Endothelial cell of umbilical vein (primary cell): ENCODE data around the gene RAMACL.

Source experiments
- JUN ChIP-seq: IDR thresholded peaks from 2 replicates; pipeline ENCODE4 v1.6.1; 2011; ENCODE audit warnings: borderline replicate concordance, low read depth; ENCODE audit not compliant: insufficient read length, insufficient read depth
- TF ChIP-seq, protein P1 (sequence below), 2 donors: IDR thresholded peaks; 1 replicate in 1 of 2; 2 replicates in 1 of 2; pipeline ENCODE4 v1.5.1; 2011; ENCODE audit warnings: low read length in 2 of 2, mild to moderate bottlenecking in 2 of 2, moderate library complexity in 2 of 2, control low read depth in 1 of 2, inconsistent platforms in 1 of 2, low read depth in 1 of 2; ENCODE audit not compliant: insufficient read depth in 1 of 2; ENCODE audit errors: extremely low read depth in 1 of 2

GRCh38 chr6:166556336-166556735 is 30.1 kb downstream of the RAMACL start:
- TF ChIP-seq, protein P1, sequence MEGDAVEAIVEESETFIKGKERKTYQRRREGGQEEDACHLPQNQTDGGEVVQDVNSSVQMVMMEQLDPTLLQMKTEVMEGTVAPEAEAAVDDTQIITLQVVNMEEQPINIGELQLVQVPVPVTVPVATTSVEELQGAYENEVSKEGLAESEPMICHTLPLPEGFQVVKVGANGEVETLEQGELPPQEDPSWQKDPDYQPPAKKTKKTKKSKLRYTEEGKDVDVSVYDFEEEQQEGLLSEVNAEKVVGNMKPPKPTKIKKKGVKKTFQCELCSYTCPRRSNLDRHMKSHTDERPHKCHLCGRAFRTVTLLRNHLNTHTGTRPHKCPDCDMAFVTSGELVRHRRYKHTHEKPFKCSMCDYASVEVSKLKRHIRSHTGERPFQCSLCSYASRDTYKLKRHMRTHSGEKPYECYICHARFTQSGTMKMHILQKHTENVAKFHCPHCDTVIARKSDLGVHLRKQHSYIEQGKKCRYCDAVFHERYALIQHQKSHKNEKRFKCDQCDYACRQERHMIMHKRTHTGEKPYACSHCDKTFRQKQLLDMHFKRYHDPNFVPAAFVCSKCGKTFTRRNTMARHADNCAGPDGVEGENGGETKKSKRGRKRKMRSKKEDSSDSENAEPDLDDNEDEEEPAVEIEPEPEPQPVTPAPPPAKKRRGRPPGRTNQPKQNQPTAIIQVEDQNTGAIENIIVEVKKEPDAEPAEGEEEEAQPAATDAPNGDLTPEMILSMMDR (IDR thresholded peaks at IDR 0.05; ENCODE audit: extremely low read depth in 1 of 2, insufficient read depth in 1 of 2, low read depth in 1 of 2, low read length in 2 of 2), result no peak
- TF ChIP-seq JUN, result no peak
